Heart right ventricle (tissue), 16 donors: ENCODE results near the gene ARHGEF3. TPM values are rescaled to one million over a fixed set of nuclear protein-coding genes. Genes with fewer than 3 reads are reported as not detected.

Source experiments
- ATAC-seq, 8 donors: fragments of 200-7000 bp; cut with Tn5 transposase; one replicate each; pipeline ENCODE4 v1.9.1; 2020; ENCODE audit warnings: mild to moderate bottlenecking in 8 of 8, moderate library complexity in 8 of 8, moderate number of reproducible peaks in 1 of 8
- DNase-seq, 2 donors: peaks; one replicate each; pipeline ENCODE4 v3.0.0-alpha.2; 2020
- H3K27ac ChIP-seq, 10 donors: fragments of 200-600 bp; sonication (generic) in 2 of 10; one replicate each; pipeline versions ENCODE4 v1.5.0 to v1.8.0; 2020 to 2022; ENCODE audit warnings: mild to moderate bottlenecking in 3 of 10
- H3K27me3 ChIP-seq, 7 donors: fragments of 200-600 bp; one replicate each; pipeline ENCODE4 v1.8.0; 2021 to 2022; ENCODE audit warnings: mild to moderate bottlenecking in 2 of 7
- H3K36me3 ChIP-seq, 9 donors: fragments of 200-600 bp; sonication (generic) in 1 of 9; one replicate each; pipeline versions ENCODE4 v1.5.0 to v1.8.0; 2020 to 2022; ENCODE audit warnings: mild to moderate bottlenecking in 2 of 9
- H3K4me1 ChIP-seq, 9 donors: fragments of 200-600 bp; sonication (generic) in 1 of 9; one replicate each; pipeline versions ENCODE4 v1.5.0 to v1.8.0; 2020 to 2022; ENCODE audit warnings: mild to moderate bottlenecking in 4 of 9
- H3K4me3 ChIP-seq, 10 donors: fragments of 200-600 bp; sonication (generic) in 2 of 10; one replicate each; pipeline versions ENCODE4 v1.5.0 to v1.8.0; 2020 to 2022; ENCODE audit warnings: mild to moderate bottlenecking in 7 of 10, moderate library complexity in 2 of 10
- H3K9me3 ChIP-seq, 11 donors: fragments of 200-600 bp in 10 of 11; sonication (generic) in 2 of 11; one replicate each; pipeline versions ENCODE4 v1.5.0 to v1.8.0; 2013 to 2022; ENCODE audit warnings: mild to moderate bottlenecking in 2 of 11, control low read depth in 1 of 11, moderate library complexity in 1 of 11
- WGBS, 2 donors: extraction: QIAGEN DNeasy Blood & Tissue Kit; methylation state at CpG; one replicate each; pipeline ENCODE4 v1.1.7; 2013; ENCODE audit warnings: inconsistent platforms in 1 of 2; 5-methylcytosine and 5-hydroxymethylcytosine counted together
- intact Hi-C, 10 donors: fragments of 100-400 bp; cut with DNase I; formaldehyde crosslinking; loops; one replicate each; pipeline versions ENCODE4 v1.11.1 to v1.14.2; 2022
- polyA plus RNA-seq, 2 donors: library from polyadenylated mRNA; stranded (reverse); fragments of 200-250 nt; gene quantifications; one replicate each; pipeline ENCODE4 v1.2.3, GENCODE V29; 2013
- total RNA-seq, 10 donors: library from RNA; stranded (reverse); fragmentation: NEBNext Ultra II Directional in 3 of 10; extraction: Animal tissue kit (Norgen Biotek cat#: 25700) in 3 of 10; gene quantifications; one replicate each; pipeline versions ENCODE4 v1.2.1 to v1.2.4, GENCODE V29; 2021 to 2023
- TF ChIP-seq, protein P1 (sequence below), 9 donors: fragments of 200-600 bp; sonication (generic) in 2 of 9; IDR thresholded peaks; one replicate each; pipeline versions ENCODE4 v1.5.0 to v1.8.0; 2021 to 2022; ENCODE audit warnings: antibody characterized with exemption in 9 of 9, mild to moderate bottlenecking in 5 of 9, moderate library complexity in 1 of 9
- donor health status: Arrhythmogenic right ventricular cardiomyopathy.
- donor health status: ischemic (EF 13 %, LVEDD 7.1; RV severe dilation, severe dysfunction).
- donor health status: healthy with polysubstance abuse.
- donor health status: DM: no; HTN: yes; CAD: no.
- donor health status: DM: no; HTN: no; CAD: no.
- donor health status: ischemic (EF 25% LVEDD 6.9; RV normal size, moderate dysfunction).
- donor health status: ischemic (EF 25% LVEDD 5.7; RV mildly dilated, moderate dysfunction).
- donor health status: healthy.
- donor health status: DM: yes; HTN: yes; CAD: no.
- donor health status: Ischemic cardiomyopathy.
- donor health status: ischemic (EF 35%, LVEDD 5.7; RV mildly dilated, moderate dysfunction).
- donor health status: nonischemic (EF 11% LVEDD 7.7; RV severe dilation, severe dysfunction).
- donor health status: DM: yes; HTN: yes; CAD: no.
- donor health status: PGD.
- donor health status: ischemic (EF 29% LVEDD 5.4; RV normal size, mild dysfunction).
- donor health status: nonischemic (EF 23%, LVEDD 6.1; RV moderate dilation, normal function).

The ARHGEF3 gene
- total and polyA plus RNA-seq, 12 donors = 6.6 to 26.1 (median 17.0) TPM

DNA sequence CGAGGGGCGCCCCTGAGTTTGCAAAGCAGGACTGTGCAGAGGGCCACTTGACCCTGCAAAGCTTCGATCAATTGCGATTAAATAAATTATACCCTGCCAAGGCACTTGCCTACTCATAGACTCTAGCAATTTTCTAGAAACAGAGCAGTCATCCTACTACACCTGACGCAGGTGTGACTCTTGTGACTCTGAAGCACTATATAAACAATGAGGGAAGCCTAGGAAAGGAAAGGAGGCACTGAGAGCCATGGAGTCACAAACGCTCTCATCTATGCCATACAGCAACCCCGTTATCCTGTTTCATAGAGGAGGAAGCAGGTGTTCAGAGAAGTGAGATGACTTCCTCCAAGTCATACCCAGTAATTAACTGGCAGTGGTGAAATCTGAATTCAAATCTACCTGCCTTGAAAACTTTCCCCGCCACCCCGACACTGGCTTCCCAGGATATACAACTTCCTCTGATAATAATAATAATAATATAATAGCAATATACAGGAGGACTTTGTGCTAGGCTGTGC lies 14.4 kb downstream of the ARHGEF3 start:
- H3K9me3 ChIP-seq = no peaks in the 10 kb centered on the region
- H3K27ac ChIP-seq = peak overlapping the region in 7 of 10 donors; percentile 31 to 87 (median 75)
- intact Hi-C loops = no loop called here

DNA sequence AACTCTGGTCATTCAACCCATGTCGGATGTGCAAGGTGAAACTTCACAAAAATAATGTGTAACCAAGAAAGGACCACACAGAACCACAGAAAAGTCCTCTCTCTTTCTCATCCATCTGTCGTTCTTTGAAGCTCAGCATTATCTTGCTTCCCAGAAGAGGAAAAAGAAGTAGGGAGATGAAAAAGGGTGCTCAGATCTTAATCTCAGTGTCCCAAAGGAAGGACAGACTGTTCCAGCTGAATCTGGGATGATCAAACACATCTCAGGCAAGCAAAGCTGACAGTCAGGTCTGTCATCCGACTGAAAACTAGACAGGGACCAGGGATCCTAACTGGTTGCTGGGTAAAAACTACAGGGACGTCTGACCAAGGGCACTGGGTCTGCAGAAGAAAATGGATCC lies 16.2 kb downstream of the ARHGEF3 start:
- intact Hi-C loops = no loop called here
- Histone ChIP-seq H3K4me1 (peaks cover 14 to 100% (median 90%) of the 10 kb centered on the region in 9 donors), H3K27ac (peak overlapping the region in 5 of 10 donors; percentile 14 to 87 (median 73)), H3K36me3 (no peaks in the 10 kb centered on the region), H3K27me3 (no peaks in the 10 kb centered on the region), H3K9me3 (no peaks in the 10 kb centered on the region), H3K4me3 (no peak overlapping the region)
- ATAC-seq = no peak
- no peak for DNase-seq
- TF ChIP-seq, protein P1, sequence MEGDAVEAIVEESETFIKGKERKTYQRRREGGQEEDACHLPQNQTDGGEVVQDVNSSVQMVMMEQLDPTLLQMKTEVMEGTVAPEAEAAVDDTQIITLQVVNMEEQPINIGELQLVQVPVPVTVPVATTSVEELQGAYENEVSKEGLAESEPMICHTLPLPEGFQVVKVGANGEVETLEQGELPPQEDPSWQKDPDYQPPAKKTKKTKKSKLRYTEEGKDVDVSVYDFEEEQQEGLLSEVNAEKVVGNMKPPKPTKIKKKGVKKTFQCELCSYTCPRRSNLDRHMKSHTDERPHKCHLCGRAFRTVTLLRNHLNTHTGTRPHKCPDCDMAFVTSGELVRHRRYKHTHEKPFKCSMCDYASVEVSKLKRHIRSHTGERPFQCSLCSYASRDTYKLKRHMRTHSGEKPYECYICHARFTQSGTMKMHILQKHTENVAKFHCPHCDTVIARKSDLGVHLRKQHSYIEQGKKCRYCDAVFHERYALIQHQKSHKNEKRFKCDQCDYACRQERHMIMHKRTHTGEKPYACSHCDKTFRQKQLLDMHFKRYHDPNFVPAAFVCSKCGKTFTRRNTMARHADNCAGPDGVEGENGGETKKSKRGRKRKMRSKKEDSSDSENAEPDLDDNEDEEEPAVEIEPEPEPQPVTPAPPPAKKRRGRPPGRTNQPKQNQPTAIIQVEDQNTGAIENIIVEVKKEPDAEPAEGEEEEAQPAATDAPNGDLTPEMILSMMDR (IDR thresholded peaks at IDR 0.05) = no peak
- 83 to 87% methylated on average over 4 of the region's 4 CpGs for WGBS, 2 donors

More for the DNA sequence above, 14.4 kb downstream of the ARHGEF3 start:
- no peaks in the 10 kb centered on the region for H3K36me3 ChIP-seq
- 83 to 85% methylated on average over 9 of the region's 9 CpGs for WGBS, 2 donors
- H3K27me3 ChIP-seq = no peaks in the 10 kb centered on the region
- H3K4me1 ChIP-seq = peaks cover 14 to 100% (median 98%) of the 10 kb centered on the region in 9 donors
- DNase-seq = no peak
- TF ChIP-seq, protein P1 (IDR thresholded peaks at IDR 0.05) = no peak
- no peak overlapping the region for H3K4me3 ChIP-seq
- ATAC-seq = no peak

DNA sequence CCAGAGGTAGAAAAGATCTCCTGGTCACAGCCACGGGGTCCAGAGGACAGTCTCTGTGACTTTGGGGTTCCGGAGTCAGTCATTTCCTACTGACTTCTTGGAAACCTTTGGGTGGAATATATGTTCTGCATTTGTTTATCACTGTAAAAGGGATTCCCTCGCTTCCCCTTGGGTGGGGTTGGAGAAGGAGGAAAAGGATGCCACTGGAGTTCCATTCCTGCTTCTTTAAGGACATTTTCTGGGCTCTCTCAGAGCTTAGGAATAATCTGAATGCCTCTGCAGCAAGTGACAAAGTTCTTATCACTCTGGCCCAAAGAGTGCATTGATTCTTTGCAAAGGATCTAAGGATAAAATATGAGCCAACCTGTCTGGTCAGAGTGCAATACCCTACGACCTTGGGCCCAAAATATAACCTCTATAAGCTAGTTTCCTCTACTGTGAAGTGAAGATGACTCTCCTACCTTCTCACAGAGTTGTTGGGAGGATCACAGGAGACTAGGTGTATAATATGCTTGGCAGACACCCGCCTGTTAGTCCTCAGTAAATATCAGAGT lies 17.2 kb downstream of the ARHGEF3 start:
- intact Hi-C loops = loop anchor here in 1 of 10 donors (5.0 kb wide), 1 partner anchor 37 kb away; no protein-coding TSS in a partner anchor
- 68 to 71% methylated on average over 5 of the region's 5 CpGs for WGBS, 2 donors
- peak overlapping the region; percentile 14 to 87 (median 68) for H3K27ac ChIP-seq
- peaks cover 14 to 99% (median 80%) of the 10 kb centered on the region in 9 donors for H3K4me1 ChIP-seq
- H3K9me3 ChIP-seq = no peaks in the 10 kb centered on the region
- no peaks in the 10 kb centered on the region for H3K27me3 ChIP-seq
- peak overlapping the region in 1 of 10 donors; percentile 1 for H3K4me3 ChIP-seq
- ATAC-seq (peak in 3 of 8 donors; percentile 10 to 18 (median 16)), DNase-seq (no peak)
- TF ChIP-seq, protein P1 (IDR thresholded peaks at IDR 0.05) = no peak
- no peaks in the 10 kb centered on the region for H3K36me3 ChIP-seq

DNA sequence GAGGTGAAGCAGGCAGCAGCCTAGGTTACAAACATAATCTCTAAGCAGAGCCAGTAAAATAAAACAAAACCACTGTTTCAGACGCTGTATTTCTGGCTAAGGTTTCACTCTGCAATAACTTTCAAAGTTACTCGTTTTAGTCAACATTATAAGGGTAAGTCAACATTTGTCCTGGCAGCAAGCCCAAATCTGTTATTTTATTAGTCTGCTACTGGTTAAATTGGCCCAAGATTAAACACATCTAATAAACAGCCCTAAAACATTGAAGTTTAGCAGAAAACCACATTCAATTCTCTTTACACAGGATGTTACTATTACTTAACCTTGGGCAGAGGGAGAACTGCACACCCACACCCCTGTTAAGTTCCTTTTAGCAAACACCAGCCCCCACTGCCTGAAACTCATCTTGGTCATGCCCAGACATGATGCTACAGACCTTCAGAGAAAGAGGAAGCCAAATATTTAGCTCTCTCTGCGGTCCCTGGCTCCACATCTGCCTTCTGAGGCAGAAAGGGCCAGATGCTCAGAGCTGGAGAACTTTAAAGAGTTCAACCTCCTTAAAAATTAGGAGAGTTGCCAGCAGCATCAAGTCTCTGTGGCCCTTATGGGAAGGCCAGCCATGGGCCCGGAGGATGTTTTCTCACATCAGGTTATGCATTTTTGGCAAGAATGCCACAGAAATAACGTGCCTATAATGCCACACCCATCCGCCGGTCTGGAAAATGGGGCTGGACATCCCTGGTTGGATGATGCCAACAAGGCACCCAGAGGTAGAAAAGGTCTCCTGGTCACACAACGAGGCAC lies 17.9 kb downstream of the ARHGEF3 start:
- intact Hi-C loops = loop anchor here in 1 of 10 donors (5.0 kb wide), 1 partner anchor 37 kb away; no protein-coding TSS in a partner anchor
- Histone ChIP-seq H3K4me1 (peaks cover 12 to 99% (median 76%) of the 10 kb centered on the region in 9 donors), H3K36me3 (no peaks in the 10 kb centered on the region), H3K27ac (peak overlapping the region; percentile 14 to 87 (median 68)), H3K27me3 (no peaks in the 10 kb centered on the region), H3K4me3 (peak overlapping the region in 2 of 10 donors; percentile 2 to 12), H3K9me3 (no peaks in the 10 kb centered on the region)
- ATAC-seq = peak; percentile 66 to 84 (median 74)
- 39 to 57% methylated on average over 8 of the region's 8 CpGs for WGBS, 2 donors
- TF ChIP-seq, protein P1 (IDR thresholded peaks at IDR 0.05) = no peak
- peak in 1 of 2 donors; percentile 52 for DNase-seq
